GM21367 (cell line): ENCODE data around the gene PDCD6IP.
"Not testable (repeated sequence)": the region's sequence is repeated elsewhere in the genome, so short reads cannot be mapped to it uniquely, and the experiment has no call there.

Experiments
- ATAC-seq: cut with Tn5 transposase; IDR thresholded peaks from one replicate; pipeline ENCODE4 v1.9.1; 2021; ENCODE audit not compliant: unreplicated experiment

PDCD6IP gene

DNA sequence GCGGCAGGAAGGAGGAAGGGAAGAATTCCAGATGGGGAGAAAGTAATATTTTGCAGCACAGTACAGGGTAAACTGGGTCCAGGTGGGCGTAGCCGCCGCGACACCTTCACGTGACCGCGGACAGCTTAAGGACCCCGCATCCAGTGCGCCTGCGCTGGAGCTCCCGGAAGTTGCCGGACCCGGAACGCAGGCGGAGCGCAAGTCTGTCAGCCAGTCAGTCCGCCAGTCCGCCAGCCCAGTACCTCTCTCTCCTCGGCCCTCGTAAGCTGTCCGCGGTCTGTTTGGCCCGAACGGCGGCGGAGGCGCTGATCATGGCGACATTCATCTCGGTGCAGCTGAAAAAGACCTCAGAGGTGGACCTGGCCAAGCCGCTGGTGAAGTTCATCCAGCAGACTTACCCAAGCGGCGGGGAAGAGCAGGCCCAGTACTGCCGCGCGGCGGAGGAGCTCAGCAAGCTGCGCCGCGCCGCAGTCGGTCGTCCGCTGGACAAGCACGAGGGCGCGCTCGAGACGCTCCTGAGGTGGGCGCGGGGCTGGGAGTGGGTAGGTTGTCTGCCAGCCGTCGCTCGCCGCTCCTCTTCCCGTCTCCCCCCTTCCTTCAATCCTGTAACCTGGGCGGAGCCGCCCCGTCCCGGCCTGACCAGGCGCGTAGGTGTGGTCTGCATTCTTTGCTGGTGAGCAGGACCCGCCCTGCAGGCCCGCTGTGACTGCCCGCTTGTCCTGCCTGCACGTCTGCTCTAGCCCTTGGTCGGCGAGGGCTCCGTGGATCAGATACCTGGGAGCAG is at the start of gene PDCD6IP:
TSS of gene PDCD6IP (plus strand) at position 213 of the 784 bp plus-strand sequence. CDS start at position 312, 99 bp downstream.
- peak; percentile 80 for ATAC-seq

GRCh38 chr3:33749546-33750210 is 48.8 kb upstream of the PDCD6IP start:
- ATAC-seq, result no peak

DNA sequence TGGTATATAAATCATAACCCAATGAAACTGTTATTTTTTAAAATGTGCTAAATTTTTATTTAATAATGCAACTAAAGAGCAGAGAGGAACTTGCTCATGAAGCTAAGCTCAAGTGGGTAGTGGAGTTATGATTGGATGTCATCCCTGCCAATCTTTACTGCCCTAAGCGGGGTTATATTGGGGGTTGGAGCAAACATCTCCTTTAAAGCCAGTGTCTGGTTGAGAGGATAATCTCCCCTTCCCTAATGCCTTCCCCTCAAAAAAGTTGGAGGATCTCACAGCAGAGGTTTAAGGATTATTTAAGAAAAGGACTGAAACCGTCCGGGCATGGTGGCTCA is 48.2 kb upstream of the PDCD6IP start:
- no peak for ATAC-seq

DNA sequence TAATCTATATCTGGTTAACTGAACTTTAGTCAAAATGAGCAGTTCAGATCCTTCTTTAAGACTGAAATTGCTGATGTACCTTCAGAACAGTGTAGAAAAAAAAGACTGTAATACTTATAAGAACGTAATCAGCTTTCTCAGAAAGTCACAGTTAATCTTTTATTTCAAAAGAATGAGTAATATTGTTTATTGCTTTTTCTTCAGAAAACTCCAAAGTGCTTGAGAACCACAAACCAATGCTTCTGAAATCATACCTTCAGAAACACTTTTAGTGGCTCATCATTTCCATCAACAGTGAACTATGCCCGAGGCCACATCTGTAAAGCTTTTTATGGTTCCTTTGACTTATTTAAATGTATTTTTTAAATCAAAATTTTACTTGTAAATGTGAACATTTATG is 47.1 kb upstream of the PDCD6IP start:
- ATAC-seq, result no peak

DNA sequence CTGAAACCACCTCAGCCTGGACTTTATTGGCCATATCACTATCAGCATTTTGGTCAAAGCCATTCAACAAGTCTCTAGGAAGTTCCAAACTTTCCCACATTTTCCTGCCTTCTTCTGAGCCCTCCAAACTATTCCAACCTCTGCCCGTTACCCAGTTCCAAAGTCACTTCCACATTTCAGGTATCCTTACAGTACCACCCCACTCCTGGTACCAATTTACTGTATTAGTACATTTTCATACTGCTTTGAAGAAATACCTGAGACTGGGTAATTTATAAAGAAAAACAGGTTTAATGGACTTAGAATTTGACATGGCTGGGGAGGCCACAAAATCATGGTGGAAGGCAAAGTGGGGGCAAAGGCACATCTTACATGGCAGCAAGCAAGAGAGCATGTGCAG is 44.0 kb upstream of the PDCD6IP start:
- ATAC-seq, result not testable (repeated sequence)

DNA sequence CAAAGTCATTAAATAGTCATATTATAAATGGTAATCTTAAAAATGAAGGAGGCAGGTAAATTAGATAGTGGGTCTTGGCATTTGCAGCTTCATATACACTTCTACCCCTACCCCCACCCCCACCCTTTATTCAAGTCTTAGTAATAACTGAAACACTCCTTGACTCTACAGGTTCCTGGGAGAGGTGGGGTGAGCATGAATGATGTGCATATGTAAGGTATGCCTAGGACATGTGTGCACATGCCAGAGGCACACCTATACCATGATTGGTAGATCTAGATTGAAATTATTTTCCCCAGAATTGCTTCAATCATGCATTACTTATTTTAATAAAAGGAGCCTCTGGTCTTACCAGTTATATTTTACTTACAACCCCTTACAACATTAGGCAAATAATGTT is 40.1 kb upstream of the PDCD6IP start:
- no peak for ATAC-seq

- ATAC-seq, result no peak
These were observed 39.6 kb upstream of the PDCD6IP start for GRCh38 chr3:33758864-33759263.

DNA sequence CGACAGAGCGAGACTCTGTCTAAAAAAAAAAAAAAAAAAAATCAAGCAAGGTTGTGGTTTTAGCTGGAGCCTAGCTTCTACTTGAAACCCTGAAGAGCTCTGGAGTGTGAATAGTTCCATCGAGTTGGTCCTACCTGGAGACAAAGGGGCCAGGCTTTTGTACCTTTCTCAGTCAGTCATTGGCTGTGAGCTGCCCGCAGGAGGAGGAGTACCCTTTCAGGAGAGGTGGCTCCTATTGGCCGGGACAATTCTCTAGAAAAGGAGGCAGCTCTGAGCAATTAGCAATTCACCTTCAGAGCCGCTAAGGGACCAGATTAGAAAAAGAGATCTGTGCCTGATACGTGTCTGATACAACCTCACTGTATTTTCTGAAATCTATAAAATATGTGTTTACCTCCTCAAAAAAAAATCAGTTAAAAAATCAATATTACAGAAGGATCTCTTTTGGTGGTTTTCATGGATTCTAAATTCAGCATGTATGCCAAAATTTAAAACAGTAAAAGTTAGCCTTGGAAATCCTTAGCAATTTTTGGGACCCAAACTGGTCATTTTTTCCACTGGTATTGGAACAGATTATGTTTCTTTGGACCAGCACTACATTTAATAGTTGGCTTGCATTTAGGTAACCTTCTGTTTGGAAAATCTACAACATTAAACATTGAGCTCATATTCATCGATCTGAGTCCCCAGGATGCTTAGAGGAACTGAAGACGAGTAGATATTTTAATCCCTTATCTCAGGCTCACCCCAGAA is 29.7 kb upstream of the PDCD6IP start:
- no peak for ATAC-seq

DNA sequence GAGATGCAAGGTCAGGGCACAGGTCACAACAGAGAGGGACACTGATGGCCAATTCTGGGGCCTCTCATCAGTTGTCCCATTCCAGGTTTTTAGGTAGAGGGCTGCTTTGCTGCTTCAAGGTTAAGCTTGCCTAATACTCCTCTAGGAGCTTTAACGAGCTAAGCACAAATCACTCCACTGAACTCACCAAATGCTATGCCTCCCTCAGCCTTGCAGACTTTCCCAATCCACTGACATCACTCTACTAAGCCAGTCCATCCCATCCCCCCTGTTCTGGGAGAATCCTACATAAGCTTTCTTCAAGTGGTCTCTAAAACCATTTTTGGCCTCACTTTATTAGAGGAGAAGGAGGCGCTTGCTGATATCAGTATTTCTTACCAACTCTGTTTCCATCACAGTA is 24.8 kb upstream of the PDCD6IP start:
- ATAC-seq, result no peak

- no peak for ATAC-seq
These were observed 23.1 kb upstream of the PDCD6IP start for GRCh38 chr3:33775363-33775762.

DNA sequence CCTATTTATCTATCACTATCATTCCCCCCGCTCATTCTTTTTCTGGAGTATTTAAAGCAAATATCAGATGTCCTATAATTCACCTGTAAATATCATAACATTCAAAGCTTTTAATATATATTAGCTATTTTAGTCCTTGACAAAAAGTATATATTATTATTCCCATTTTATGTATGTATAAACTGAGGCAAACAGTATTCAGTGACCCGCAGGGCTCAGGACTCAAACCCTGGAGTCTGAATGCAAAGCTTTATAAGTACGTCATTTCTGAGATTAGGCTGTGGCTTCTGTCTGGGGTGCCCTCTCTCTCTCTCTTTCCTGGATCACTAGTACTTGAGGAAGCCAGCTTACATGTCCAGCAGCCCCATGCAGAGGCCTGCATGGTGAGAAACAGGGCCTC is 20.4 kb upstream of the PDCD6IP start:
- ATAC-seq, result no peak

- ATAC-seq, result no peak
These were observed 18.7 kb upstream of the PDCD6IP start for GRCh38 chr3:33779751-33780150.

- not testable (repeated sequence) for ATAC-seq
These were observed 17.0 kb upstream of the PDCD6IP start for GRCh38 chr3:33781413-33781812.

DNA sequence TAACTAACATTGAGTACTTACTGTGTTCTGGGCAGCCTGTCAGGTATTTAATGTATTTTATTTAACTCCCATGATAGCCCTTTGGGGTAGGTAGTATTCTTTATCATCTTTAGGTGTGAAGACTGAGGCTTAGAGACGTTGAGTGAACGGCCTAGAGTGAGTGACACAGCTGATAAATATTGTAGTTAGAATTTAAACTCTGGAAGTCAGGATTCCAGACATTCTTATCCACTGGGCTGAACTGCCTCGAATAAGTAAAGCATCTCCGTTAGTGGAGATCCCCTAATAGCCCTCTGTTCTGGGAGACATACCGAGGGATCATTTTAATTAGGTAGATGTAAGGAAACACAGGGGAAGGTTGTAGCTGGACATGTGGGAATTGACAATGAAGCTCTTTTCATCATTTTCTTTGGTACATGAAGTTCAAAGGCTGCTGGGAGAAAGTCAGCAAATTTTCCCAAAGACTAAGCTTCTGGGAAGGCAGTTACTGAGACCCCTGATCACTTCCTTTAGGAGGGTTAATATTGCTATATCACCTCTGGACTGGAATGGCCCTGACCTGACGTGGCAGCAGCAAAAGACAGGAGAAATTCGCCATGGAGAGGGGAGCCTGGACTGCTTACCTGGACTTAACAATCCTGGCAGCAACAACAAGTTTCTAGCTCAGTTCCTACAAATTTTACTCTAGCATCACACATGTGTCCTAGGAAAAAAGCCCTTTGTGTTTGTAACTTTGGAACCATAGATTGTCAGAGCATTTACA is 11.7 kb upstream of the PDCD6IP start:
- no peak for ATAC-seq

GRCh38 chr3:33787328-33788009 is 11.0 kb upstream of the PDCD6IP start:
- ATAC-seq, result peak; percentile 66

DNA sequence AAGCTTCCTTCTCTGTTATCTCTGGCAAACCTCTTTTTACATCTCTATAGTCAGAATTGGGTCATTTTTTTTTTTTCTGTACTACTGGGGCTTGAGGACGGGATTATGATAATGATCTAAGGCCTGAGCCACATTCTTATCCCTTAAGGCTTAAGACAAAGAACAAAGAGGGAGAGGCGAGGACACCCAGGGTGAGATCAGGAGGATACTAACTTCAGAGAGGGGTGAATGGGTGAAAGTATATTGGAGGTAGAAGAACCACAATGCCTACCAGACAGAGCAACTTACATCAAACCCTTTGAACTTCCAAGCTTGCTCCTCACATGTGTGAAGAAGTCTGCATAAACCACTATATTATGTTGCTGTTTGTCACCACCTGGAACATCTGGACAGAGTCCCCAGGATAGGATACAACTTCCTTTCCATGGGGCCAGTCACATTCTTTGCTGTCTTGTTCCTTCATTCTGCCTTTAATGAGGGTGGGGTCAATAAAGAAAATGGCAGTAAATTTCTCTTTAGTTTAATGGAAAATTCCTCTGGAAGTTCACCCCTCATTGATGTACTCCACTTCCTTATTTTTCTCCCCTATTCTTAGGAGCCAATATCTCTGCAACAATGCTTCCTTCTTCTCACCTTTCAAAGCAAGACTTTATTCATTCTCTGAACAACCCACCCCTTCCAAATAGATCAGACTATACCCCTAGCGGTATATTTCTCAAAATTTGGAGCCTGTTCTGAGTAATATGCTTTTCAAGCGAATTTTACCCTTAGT is 9.1 kb upstream of the PDCD6IP start:
- ATAC-seq, result no peak

DNA sequence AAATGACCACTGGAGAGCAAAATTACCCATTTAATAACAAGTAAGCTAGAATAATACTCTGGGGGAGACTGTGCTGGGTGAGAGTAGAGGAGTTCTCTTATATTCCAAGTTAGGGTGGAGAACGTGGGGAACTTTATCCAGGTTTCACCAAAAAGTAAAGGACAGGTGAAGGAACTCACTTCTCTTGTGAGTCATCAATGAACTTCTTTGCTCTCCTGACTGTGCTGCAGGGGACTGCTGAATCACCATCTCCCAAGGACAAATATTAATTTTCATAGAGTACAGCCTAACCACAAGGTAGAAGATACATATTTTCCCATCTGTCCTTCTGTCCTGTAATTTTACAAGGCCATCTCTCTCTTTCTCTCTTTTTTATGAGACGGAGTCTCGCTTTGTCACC is 8.3 kb upstream of the PDCD6IP start:
- ATAC-seq, result no peak

GRCh38 chr3:33791477-33792166 is 6.8 kb upstream of the PDCD6IP start:
- ATAC-seq, result no peak

- no peak for ATAC-seq
These were observed 6.1 kb upstream of the PDCD6IP start for GRCh38 chr3:33792167-33792892.
